RPMI8226 (cell line): Measurements from ENCODE around the gene PCDHGB5.
A peak's percentile ranks its signal among the peaks of the same experiment; 100 is the strongest.
"Not testable (repeated sequence)": the region's sequence is repeated elsewhere in the genome, so short reads cannot be mapped to it uniquely, and the experiment has no call there.

Experiments
- DNase-seq: peaks from one replicate; pipeline ENCODE4 v3.0.0-alpha.2; 2015

PCDHGB5 gene

GRCh38 chr5:141397756-141398551 lies at the start of gene PCDHGB5:
TSS of gene PCDHGB5 (plus strand) at chr5:141397947. CDS start at chr5:141398128, 181 bp downstream.
- DNase-seq = peak; percentile 56

GRCh38 chr5:141349917-141350619 lies 47.7 kb upstream of the PCDHGB5 start, which contains the start of gene PCDHGB1:
TSS of gene PCDHGB1 (plus strand) at chr5:141350099. CDS start at chr5:141350261, 162 bp downstream.
- peak; percentile 77 for DNase-seq

- no peak for DNase-seq
Observed at GRCh38 chr5:141351591-141351990, 46.2 kb upstream of the PCDHGB5 start.

GRCh38 chr5:141354900-141355469 lies 42.8 kb upstream of the PCDHGB5 start, which contains the start of gene PCDHGA4:
TSS of gene PCDHGA4 (plus strand) at chr5:141355021. CDS start at chr5:141355108, 87 bp downstream.
- DNase-seq = peak; percentile 26

GRCh38 chr5:141355641-141356040 lies 42.1 kb upstream of the PCDHGB5 start:
- DNase-seq = no peak

GRCh38 chr5:141356133-141356532 lies 41.6 kb upstream of the PCDHGB5 start:
- no peak for DNase-seq

GRCh38 chr5:141356950-141357349 lies 40.8 kb upstream of the PCDHGB5 start:
- no peak for DNase-seq

GRCh38 chr5:141359790-141360426 lies 37.8 kb upstream of the PCDHGB5 start, which contains the start of gene PCDHGB2:
TSS of gene PCDHGB2 (plus strand) at chr5:141359994. CDS start at chr5:141360136, 142 bp downstream.
- DNase-seq = peak; percentile 50

GRCh38 chr5:141360685-141361084 lies 37.1 kb upstream of the PCDHGB5 start:
- DNase-seq = no peak

GRCh38 chr5:141362719-141363118 lies 35.0 kb upstream of the PCDHGB5 start:
- no peak for DNase-seq

- DNase-seq = no peak
Observed at GRCh38 chr5:141363952-141364660, 33.6 kb upstream of the PCDHGB5 start, which contains the start of gene PCDHGA5. TSS of gene PCDHGA5 (plus strand) at chr5:141364162. CDS start at chr5:141364331, 169 bp downstream.

- DNase-seq = no peak
Observed at GRCh38 chr5:141366016-141366896, 31.5 kb upstream of the PCDHGB5 start.

- DNase-seq = peak; percentile 69
Observed at GRCh38 chr5:141369994-141370848, 27.5 kb upstream of the PCDHGB5 start, which contains the start of gene PCDHGB3. TSS of gene PCDHGB3 (plus strand) at chr5:141370242. CDS start at chr5:141370395, 153 bp downstream.

- DNase-seq = no peak
Observed at GRCh38 chr5:141371572-141372475, 25.9 kb upstream of the PCDHGB5 start.

- peak; percentile 38 for DNase-seq
Observed at GRCh38 chr5:141373673-141374317, 24.0 kb upstream of the PCDHGB5 start, which contains the start of gene PCDHGA6. TSS of gene PCDHGA6 (plus strand) at chr5:141373891. CDS start at chr5:141374084, 193 bp downstream.

GRCh38 chr5:141374627-141375026 lies 23.1 kb upstream of the PCDHGB5 start:
- DNase-seq = no peak

- not testable (repeated sequence) for DNase-seq
Observed at GRCh38 chr5:141375444-141376155, 22.1 kb upstream of the PCDHGB5 start.
